NB4 (cell line): Measurements from ENCODE around the gene ERGIC1.

Experiments used
- DNase-seq: peaks from one replicate; pipeline ENCODE4 v3.0.0; 2010; ENCODE audit warnings: low read depth
- H3K4me3 ChIP-seq: one replicate; pipeline ENCODE4 v1.5.1; 2011; ENCODE audit warnings: mild to moderate bottlenecking, low read depth, low read length, moderate library complexity
- MYC ChIP-seq: IDR thresholded peaks from 2 replicates; pipeline ENCODE4 v1.6.1; 2011; ENCODE audit warnings: low read depth, low read length
- POLR2A ChIP-seq: IDR thresholded peaks from 2 replicates; pipeline ENCODE4 v1.6.1; 2011; ENCODE audit warnings: mild to moderate bottlenecking; ENCODE audit not compliant: insufficient read length; ENCODE audit errors: extremely low read depth
- TF ChIP-seq, protein P1 (sequence below): IDR thresholded peaks from 2 replicates; pipeline ENCODE4 v1.6.1; 2011; ENCODE audit warnings: low read depth, low read length
- TF ChIP-seq, protein P2 (sequence below): IDR thresholded peaks from one replicate; pipeline ENCODE4 v1.5.1; 2012; ENCODE audit warnings: low read depth, low read length

The ERGIC1 gene

DNA sequence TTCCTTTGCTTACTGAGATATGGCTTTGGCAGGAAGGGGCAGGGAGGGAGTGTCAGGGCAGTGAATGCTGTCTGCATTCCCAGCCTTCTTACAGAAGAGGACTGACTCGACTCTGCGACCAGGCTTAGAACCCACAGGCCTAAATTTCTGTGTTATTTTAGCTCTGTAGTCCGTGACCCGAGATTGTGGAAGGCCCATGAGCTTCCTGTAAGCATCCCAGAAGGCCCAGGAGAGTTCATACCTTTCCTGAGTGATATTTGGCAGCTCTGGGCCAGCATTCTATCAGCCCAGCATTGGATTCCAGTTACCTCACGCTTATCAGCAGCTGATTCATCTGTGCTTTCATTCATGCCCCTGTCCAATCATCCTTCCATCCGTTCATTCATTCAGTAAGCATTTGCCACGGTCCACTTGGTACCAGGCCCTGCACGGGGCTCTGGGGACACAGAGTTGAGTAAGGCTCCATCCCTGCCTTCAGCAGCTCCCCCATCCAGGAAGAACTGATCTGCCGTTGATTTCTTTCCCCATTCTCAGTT is 97.0 kb downstream of the ERGIC1 start:
- TF ChIP-seq, protein P1, sequence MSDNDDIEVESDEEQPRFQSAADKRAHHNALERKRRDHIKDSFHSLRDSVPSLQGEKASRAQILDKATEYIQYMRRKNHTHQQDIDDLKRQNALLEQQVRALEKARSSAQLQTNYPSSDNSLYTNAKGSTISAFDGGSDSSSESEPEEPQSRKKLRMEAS = no peak
- TF ChIP-seq, protein P2, sequence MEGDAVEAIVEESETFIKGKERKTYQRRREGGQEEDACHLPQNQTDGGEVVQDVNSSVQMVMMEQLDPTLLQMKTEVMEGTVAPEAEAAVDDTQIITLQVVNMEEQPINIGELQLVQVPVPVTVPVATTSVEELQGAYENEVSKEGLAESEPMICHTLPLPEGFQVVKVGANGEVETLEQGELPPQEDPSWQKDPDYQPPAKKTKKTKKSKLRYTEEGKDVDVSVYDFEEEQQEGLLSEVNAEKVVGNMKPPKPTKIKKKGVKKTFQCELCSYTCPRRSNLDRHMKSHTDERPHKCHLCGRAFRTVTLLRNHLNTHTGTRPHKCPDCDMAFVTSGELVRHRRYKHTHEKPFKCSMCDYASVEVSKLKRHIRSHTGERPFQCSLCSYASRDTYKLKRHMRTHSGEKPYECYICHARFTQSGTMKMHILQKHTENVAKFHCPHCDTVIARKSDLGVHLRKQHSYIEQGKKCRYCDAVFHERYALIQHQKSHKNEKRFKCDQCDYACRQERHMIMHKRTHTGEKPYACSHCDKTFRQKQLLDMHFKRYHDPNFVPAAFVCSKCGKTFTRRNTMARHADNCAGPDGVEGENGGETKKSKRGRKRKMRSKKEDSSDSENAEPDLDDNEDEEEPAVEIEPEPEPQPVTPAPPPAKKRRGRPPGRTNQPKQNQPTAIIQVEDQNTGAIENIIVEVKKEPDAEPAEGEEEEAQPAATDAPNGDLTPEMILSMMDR = no peak
- no peak for TF ChIP-seq MYC
- TF ChIP-seq POLR2A = no peak
- no peak overlapping the region for H3K4me3 ChIP-seq
- DNase-seq = no peak

DNA sequence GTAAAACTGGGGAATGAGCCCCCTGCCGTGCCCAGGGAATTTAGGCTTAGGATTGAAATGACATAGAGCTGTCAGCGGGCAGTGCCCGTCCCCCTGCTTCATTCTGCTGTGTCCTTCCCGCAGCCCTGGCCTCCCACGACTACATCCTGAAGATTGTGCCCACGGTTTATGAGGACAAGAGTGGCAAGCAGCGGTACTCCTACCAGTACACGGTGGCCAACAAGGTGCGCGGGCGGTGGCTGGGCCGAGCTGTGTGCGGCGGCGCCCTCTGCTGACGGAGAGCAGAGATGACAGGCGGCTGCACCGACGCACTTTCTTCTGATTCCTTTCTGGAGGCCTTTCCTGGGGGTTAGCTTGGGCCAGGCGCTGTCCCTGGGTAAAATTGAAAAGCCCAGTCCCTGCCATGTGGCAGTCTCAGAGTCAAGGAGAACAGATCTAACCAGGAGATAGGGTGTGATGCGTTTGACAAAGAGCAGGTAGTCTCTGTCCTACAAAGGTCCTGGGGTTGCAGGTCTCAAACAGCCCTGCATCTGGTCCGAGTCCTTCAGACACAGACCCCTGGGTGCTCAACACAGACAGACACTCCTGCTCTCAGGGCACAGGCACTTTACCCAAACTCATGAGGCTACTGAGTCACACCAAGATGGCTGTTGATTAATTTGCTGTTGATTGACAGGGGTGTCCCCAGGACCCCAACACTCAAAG is 98.4 kb downstream of the ERGIC1 start:
- no peak for TF ChIP-seq POLR2A
- TF ChIP-seq, protein P1 = peak; percentile 33; the same call in 1 of the 2 replicates
- TF ChIP-seq, protein P2 = peak; percentile 76
- no peak for TF ChIP-seq MYC
- no peak overlapping the region for H3K4me3 ChIP-seq
- peak; percentile 67 for DNase-seq

DNA sequence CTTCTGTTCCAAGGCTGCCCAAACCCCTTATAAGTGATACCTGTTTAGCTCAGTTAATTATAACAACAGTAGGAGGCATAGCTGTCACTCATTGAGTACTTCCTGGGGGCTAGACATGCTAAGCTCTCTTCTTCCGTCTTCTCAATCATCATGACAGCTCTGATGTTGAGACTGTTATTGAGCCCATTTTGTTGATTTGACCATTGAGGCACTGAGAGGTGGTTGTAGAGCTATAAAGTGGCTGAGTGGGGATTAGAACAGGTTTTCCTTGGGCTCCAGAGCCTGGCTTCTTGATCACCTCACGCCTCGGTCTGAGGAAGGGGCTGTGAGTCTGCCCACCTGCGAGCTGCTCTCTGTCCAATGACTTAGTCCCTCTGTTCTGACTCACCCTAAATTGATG is 99.2 kb downstream of the ERGIC1 start:
- H3K4me3 ChIP-seq = no peak overlapping the region
- no peak for DNase-seq
- no peak for TF ChIP-seq MYC
- TF ChIP-seq, protein P2 = no peak
- TF ChIP-seq, protein P1 = no peak
- TF ChIP-seq POLR2A = no peak

DNA sequence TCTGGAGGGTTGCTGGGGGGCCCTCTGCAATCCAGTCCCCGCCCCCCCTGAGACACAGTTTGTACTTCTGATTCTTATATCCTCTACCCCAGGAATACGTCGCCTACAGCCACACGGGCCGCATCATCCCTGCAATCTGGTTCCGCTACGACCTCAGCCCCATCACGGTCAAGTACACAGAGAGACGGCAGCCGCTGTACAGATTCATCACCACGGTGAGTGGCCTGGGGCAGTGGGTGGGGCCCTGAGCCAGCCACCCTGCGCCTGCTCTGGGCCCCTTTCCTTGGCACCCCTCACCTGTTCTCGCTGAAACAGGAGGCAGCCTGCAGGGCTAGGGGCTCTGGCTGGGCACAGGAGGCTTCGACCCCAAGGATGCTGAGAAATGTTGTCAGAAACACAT is 101.0 kb downstream of the ERGIC1 start:
- DNase-seq = no peak
- TF ChIP-seq, protein P2 = no peak
- TF ChIP-seq, protein P1 = no peak
- no peak for TF ChIP-seq POLR2A
- TF ChIP-seq MYC = no peak
- no peak overlapping the region for H3K4me3 ChIP-seq

DNA sequence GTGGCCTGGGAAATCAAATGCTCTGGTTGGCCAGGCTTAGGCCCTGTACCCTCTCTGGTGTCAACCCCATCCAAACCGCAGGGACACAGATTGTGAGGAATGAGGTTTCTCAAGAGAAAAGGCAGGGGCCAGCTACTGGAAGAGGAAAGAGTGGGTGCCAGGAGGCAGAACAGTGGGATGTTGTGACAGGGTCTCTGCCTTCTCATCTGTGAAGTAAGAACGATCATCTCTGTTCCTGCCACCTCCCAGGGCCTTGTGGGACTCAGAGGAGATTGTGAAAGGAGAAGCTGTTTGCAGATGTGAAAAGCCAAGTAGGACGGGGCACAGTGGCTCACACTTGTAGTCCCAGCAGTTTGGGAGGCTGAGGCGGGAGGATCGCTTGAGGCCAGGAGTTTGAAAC is 102.3 kb downstream of the ERGIC1 start:
- TF ChIP-seq, protein P2 = no peak
- TF ChIP-seq, protein P1 = no peak
- no peak for TF ChIP-seq POLR2A
- no peak for TF ChIP-seq MYC
- no peak overlapping the region for H3K4me3 ChIP-seq
- DNase-seq = no peak
